NCI-H1694 (cell line): ENCODE data around the gene CSPG4.
A peak's percentile ranks its signal among the peaks of the same experiment; 100 is the strongest.
"Not testable (repeated sequence)": the region's sequence is repeated elsewhere in the genome, so short reads cannot be mapped to it uniquely, and the experiment has no call there.

ENCODE experiments used
- DNase-seq: peaks from one replicate; lab custom pipeline; 2025; lab: John Stamatoyannopoulos, UW

The CSPG4 gene, protein sequence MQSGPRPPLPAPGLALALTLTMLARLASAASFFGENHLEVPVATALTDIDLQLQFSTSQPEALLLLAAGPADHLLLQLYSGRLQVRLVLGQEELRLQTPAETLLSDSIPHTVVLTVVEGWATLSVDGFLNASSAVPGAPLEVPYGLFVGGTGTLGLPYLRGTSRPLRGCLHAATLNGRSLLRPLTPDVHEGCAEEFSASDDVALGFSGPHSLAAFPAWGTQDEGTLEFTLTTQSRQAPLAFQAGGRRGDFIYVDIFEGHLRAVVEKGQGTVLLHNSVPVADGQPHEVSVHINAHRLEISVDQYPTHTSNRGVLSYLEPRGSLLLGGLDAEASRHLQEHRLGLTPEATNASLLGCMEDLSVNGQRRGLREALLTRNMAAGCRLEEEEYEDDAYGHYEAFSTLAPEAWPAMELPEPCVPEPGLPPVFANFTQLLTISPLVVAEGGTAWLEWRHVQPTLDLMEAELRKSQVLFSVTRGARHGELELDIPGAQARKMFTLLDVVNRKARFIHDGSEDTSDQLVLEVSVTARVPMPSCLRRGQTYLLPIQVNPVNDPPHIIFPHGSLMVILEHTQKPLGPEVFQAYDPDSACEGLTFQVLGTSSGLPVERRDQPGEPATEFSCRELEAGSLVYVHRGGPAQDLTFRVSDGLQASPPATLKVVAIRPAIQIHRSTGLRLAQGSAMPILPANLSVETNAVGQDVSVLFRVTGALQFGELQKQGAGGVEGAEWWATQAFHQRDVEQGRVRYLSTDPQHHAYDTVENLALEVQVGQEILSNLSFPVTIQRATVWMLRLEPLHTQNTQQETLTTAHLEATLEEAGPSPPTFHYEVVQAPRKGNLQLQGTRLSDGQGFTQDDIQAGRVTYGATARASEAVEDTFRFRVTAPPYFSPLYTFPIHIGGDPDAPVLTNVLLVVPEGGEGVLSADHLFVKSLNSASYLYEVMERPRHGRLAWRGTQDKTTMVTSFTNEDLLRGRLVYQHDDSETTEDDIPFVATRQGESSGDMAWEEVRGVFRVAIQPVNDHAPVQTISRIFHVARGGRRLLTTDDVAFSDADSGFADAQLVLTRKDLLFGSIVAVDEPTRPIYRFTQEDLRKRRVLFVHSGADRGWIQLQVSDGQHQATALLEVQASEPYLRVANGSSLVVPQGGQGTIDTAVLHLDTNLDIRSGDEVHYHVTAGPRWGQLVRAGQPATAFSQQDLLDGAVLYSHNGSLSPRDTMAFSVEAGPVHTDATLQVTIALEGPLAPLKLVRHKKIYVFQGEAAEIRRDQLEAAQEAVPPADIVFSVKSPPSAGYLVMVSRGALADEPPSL (N-terminal part only)

GRCh38 chr15:75712668-75713337 lies at the start of gene CSPG4:
TSS of gene CSPG4 (minus strand) at chr15:75712848. CDS start at chr15:75712755, 93 bp downstream.
- no peak for DNase-seq

- not testable (repeated sequence) for DNase-seq
Measured at GRCh38 chr15:75762357-75762718, 49.7 kb upstream of the CSPG4 start.

DNA sequence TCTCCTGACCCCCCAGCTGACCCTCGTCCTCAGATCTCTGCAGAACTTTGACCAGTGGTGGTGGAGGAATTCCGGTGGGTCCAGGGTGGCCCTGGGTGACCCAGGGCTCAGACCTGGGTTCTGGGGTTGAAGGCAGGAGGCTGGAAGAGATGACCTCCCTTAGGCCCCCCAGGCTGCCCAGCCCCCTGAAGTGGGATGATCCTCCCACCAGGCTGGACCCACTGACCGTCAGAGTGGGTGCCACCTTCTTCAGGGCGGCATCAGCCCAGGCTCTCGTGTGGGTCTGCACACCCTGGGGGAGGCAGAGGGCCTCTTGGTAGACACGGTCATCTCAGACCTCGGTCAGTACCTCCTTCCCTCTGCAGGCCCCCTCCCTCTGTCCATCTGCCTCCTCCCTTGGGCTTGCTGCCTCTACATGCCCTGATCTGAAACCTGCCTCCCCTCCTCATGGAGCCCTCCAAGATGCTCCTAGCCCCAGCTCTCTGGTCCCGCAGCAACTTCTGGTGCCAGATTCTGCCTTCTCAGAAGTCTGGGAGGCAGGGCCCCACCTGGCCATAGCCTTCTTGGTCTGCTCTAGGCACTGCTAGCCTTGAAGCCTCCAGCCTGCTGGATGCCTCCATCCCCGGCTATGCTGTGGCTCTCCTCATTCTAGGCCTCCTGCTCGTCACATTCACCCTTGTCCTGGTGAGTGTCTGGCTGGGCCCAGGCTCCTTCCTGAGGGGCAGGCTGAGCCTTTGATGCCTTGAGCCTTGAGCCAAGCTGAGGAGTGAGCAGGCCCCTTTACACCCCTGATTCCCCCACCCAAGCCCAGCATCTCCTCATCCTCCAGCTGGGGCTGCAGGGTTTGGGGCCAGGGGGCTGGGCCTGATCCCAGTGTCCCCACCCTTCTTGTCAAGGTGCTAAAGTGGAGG lies 49.1 kb upstream of the CSPG4 start:
- DNase-seq, result no peak

DNA sequence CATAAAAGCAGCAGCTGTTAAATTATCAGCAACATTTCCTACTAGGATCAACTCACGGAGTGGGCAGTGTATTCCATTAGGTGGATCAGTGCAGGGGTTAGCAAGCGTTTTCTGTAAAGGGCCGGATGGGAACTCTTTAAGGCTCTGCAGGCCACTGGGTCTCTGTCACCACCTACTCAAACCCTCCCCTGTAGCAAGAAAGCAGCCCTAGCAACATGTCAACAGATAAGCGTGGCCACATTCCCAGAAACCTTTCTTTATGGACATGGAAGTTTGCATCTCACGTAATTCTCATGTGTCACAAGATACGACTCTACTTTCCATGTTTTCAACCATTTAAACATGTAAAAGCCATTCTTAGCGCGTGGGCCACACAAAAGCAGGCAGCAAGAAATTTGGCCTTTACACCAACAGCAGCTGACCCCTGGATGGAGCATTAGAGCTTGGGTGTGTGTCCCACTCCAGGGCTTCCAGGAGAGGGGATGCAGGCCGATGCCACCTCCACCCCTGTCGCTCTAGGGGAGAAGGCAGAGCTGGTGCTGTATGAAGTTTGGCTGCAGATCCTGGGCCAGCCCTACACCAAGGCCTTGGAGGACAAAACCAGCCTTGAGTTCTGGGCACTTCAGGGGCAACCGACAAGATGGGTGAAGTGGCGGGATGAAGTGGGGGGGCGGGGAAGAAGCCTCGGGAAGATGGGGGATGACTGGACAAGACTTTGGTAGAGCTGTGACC lies 48.2 kb upstream of the CSPG4 start:
- DNase-seq, result no peak

DNA sequence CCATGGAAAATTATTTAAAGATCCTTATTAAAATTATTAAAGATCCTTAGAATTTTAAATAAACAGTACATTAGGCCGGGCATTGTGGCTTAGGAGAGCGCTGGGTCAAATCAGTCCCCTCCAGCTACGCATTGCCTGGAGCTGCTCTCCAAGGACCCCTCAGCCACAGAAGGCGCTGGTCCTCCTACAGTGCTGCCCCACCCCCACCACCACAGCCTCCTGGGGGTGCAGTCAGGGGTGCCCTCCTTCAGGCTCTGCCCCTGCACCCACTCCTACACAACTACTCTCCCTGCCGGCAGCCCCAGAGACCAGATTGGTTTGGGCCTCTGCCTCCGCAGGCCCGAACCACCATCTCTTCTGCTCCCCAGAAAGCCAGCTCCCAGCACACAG lies 47.5 kb upstream of the CSPG4 start:
- DNase-seq, result not testable (repeated sequence)

DNA sequence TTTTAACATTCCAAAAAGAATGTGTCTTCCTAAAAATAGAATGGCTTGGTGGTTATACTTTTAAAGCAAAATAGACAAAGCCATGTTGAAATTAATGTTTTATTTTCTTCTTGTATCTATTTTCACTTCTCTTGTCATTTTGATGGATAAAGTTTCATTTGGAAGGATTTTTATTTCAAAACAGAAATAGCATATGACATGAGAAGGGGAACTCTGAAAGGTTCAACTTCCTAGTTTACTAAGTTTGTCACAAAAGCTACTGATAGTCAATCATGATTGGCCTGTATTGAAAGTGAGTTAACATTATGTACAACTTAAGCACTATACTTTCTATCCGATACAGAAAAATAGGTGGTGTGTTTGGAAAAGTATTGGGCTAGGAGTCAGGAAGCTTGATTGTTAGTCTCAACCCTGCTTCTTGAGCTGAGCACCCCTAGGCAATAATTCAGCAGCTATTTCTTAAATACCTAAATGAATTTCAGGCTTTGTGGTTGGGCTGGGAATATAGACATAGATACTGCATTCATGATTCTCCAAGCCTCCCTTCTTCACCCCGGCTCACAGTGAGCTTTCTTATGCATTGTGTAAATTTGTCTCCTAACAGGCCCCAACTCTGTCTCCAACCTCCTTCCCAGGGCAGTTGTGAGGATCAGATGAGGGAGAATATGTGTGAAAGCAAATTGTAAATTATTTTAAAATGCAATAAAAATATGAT lies 46.9 kb upstream of the CSPG4 start:
- no peak for DNase-seq

DNA sequence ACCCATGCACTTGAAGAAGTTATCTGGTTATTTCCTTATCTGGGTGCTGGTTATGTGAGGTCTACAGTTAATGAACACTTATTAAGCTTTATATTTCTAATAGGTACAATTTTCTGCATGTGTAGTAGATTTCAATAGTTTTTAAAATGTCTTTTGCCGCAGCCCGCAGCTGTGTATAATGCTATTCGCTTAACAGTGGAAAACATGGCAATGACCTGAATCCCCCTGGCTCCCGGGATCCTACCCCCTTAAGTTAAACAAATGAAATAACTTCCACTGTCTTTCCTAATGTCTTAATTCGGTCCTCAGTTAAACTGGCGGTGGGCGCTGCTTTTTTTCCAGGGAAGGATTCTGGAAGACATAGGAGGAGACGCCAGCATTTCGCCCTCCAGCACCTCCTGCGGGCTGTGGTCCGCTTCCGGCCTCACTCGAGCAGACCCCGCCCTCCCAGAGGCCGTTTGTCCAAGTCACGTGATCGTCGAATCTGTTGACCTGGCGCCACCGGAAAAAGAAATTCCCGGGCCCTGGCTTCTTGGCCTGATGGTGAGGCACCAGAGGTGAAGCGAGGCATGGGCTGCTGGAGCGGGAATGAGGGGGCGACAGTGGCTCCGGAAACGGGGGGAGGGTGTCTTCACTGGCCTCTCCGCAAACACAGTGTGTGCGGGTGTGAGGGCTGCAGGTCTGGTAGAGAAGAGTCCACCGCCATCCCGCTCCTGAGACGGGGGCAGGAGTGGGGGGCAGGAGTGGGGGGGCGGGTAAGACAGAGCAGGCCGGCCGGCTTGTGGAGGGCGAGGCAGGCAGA lies 45.6 kb upstream of the CSPG4 start:
- peak; percentile 75 for DNase-seq

DNA sequence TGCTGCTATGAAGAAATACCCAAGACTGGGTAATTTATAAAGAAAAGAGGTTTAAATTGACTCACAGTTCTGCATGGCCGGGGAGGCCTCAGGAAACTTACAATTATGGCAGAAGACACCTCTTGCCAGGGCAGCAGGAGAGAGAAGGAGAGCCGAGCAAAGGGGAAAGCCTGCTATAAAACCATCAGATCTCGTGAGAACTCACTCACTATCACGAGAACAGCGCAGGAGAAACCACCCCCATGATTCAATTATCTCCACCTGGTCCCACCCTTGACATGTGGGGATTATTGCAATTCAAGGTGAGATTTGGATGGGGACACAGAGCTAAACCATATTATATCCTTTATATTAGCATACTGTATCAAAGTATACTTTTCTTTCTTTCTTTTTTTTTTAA lies 42.2 kb upstream of the CSPG4 start:
- DNase-seq, result not testable (repeated sequence)

DNA sequence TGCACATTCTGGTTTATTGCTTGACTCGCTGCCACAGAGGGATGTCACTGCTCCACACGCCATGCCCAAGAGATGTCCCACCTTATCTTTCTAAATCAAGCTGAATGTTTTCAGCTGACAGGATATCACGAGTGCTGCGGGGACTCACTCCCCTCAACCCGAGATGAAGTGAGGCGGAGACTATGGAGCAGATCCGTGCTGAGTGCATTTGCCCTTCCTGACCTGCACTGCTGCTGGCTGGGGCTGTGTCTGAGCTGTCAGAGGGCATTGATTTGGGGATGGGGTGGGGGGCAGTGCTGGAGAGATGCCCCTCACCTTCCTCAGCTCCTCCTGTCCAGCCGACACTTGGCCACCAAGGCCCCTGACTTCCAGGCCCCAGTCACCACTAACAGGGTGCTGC lies 40.5 kb upstream of the CSPG4 start:
- DNase-seq, result no peak

DNA sequence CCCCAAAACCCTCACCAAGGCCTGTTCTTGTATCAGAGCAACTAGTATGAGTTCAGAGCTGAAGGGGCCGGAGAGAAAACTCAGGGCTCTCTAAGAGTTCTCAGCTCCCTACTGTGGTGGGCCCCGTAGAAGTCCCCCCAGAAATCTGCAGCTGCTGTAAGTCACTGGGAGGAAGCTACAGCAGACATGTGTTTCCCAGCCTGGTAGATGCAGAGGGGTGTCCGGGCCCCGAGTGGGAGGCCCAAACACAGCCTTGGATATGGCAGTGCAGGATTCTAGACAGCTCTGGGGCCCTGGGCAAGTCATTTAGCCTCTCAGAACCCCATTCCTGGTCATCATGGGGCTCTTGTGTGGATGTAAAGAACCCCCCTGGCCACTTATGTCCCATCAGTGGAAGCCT lies 39.2 kb upstream of the CSPG4 start:
- DNase-seq, result no peak

DNA sequence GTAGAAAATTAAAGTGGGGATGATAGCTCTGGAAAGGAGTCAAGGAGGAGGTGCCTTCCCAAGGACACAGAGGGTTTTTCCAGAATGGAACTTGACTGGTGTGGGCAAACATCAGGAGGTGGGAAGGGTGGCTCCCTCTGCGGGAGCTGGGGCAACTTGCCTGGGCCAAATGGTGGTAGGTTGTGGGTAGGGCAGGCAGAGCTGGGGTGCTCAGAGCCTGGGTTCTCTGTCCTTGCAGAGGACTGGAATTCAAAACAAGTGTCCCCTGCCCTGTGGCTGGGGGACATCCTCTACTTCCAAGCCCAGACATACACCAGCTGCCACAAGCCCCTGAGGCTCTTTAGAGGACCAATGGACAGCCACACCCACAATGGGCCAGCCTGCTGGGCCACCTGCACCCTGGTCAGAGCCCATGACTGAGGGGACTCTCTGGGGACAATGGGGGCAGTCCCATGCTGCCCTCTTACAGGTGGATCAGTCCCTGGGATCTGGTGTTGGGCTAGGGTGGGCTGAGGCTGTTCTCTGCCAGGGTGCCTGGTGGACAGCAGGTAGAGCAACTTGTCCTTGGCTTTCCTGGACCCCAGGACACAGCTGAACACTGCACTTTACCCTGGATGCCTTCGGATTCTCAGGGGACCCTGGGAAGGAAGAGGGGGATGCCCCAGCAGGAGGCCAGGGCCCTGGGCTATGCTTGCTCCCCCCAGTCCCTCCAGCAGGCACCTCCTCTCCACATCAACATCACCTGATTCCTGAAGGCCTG lies 38.6 kb upstream of the CSPG4 start:
- DNase-seq, result no peak

DNA sequence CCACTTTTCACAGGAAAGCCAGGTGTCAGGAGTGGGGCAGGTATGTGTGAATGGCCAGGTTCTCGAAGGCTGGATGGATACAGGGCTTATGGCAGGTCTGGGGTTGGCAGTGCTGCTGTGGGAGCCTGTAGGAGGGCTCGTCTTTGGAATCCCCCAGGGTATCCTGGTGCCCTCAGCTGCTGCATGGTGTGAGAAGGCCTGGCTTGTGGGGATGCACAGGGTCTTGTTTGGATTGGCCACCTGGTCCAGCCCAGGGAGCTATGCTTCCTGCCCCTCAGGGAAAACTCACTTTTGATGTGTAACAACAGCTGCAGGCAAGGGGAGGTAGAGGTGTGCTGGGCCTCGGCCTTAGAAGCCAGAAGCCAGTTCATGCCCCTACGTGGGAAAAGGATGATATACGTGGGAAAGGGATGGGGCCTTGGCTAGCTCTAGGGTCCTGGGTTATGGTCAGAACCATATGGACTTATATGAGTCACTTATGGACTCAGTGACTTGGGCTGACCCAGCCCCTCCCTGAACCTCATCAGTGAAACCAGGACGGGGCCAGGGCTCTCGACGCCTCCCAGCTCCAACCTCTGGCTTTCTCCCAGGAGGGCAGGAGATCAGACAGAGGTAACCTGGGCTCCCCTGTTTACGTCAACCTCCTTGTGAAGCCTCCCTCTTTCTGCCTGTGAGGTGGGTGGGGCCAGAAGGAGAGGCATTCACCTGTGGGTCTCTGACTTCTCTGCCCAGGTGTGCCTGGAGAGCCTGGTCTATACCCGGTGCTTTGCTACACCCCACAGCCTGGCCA lies 37.8 kb upstream of the CSPG4 start:
- DNase-seq, result no peak

DNA sequence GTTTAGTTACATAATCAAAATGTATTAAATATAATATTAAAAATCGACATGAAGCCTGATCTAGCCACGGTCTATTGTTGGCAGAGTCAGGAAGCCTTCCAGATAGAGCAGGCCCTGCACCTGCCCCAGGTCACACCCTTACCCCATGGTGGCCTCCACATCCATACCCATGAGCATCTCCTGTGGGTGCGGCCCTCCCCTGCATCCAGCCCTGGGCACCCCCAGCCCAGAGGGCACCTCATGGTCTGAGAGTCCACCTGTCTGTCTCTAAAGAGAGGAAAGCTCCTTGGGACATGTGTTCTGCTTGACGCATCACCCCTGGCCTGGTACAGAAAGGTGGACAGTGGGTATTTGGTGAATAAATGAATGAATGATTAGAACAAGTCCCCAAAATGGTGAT lies 37.2 kb upstream of the CSPG4 start:
- DNase-seq, result no peak

DNA sequence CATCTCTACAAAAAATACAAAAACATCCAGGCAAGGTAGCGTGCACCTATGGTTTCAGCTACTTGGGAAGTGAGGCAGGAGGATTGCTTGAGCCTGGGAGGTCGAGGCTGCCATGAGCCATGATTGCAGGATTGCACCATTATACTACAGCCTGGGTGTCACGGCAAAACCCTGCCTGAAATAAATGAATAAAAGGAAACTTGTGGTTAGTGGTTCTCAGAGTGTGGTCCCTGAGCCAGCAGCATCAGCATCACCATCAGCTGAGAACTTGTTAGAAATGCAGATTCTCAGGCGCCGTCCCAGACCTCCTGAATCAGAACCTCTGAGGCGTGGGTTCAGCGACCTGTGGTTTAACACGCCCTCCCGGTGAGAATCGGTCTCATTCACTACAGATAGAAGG lies 36.2 kb upstream of the CSPG4 start:
- not testable (repeated sequence) for DNase-seq

- DNase-seq, result not testable (repeated sequence)
Measured at GRCh38 chr15:75747121-75747520, 34.5 kb upstream of the CSPG4 start.

GRCh38 chr15:75745305-75745704 lies 32.7 kb upstream of the CSPG4 start:
- no peak for DNase-seq

DNA sequence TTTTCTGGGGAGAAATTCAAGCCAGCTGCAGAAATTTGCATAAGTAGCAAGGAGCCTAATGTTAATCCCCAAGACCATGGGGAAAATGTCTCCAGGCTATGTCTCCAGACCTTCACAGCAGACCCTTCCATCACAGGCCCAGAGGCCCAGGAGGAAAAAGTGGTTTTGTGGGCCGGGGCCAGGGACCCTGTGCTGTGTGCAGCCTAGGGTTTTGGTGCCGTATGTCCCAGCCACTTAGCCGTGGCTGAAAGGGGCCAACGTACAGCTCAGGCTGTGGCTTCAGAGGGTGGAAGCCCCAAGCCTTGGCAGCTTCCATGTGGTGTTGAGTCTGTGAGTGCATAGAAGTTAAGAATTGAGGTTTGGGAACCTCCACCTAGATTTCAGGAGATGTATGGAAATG lies 29.7 kb upstream of the CSPG4 start:
- DNase-seq, result not testable (repeated sequence)
